PC-3 (cell line): Measurements from ENCODE around the gene UVSSA.

ENCODE experiments used
- CTCF ChIP-seq: fragments of 300-600 bp; sonication (generic); conservative IDR thresholded peaks from 2 replicates; pipeline ENCODE4 v1.5.1; 2017; ENCODE audit warnings: antibody characterized with exemption, low read depth, mild to moderate bottlenecking, low read length
- EZH2phosphoT487 ChIP-seq: fragments of 300-600 bp; sonication (generic); IDR thresholded peaks from 2 replicates; pipeline ENCODE4 v1.6.1; 2018; ENCODE audit warnings: mild to moderate bottlenecking, antibody characterized with exemption, low read length, borderline replicate concordance

- TF ChIP-seq CTCF (no peak), EZH2phosphoT487 (no peak)
Measured at GRCh38 chr4:1377606-1378261, 30.7 kb downstream of the UVSSA start.
